AG09319 (cell line): ENCODE data around the gene SYCP2L.
"Not testable (repeated sequence)": the region's sequence is repeated elsewhere in the genome, so short reads cannot be mapped to it uniquely, and the experiment has no call there.

ENCODE experiments used
- DNase-seq: peaks from one replicate; pipeline ENCODE4 v3.0.0-alpha.2; 2010; ENCODE audit warnings: low read depth; ENCODE audit errors: extremely low read depth
- CTCF ChIP-seq: IDR thresholded peaks from 2 replicates; pipeline ENCODE4 v1.5.1; 2011; ENCODE audit warnings: low read depth, mild to moderate bottlenecking, inconsistent platforms, low read length, moderate library complexity

SYCP2L gene

GRCh38 chr6:10896691-10897090 lies 9.8 kb downstream of the SYCP2L start:
- DNase-seq, result no peak
- no peak for TF ChIP-seq CTCF

GRCh38 chr6:10901770-10902169 lies 14.9 kb downstream of the SYCP2L start:
- TF ChIP-seq CTCF, result no peak
- no peak for DNase-seq

GRCh38 chr6:10904015-10904414 lies 17.2 kb downstream of the SYCP2L start:
- TF ChIP-seq CTCF, result no peak
- DNase-seq, result no peak

GRCh38 chr6:10908228-10908627 lies 21.4 kb downstream of the SYCP2L start:
- no peak for DNase-seq
- TF ChIP-seq CTCF, result no peak

GRCh38 chr6:10919520-10919919 lies 32.7 kb downstream of the SYCP2L start:
- not testable (repeated sequence) for DNase-seq

GRCh38 chr6:10933126-10933525 lies 46.3 kb downstream of the SYCP2L start:
- no peak for TF ChIP-seq CTCF
- no peak for DNase-seq

- DNase-seq, result no peak
- TF ChIP-seq CTCF, result no peak
These were observed 53.0 kb downstream of the SYCP2L start for GRCh38 chr6:10939840-10940239.

- no peak for TF ChIP-seq CTCF
- no peak for DNase-seq
These were observed 59.0 kb downstream of the SYCP2L start for GRCh38 chr6:10945845-10946244.
